ENCODE data around the gene DAAM1. TPM values are rescaled to one million over a fixed set of nuclear protein-coding genes. Genes with fewer than 3 reads are reported as not detected.

Gene DAAM1
- total and polyA plus RNA-seq, 2 donors from 2014 or later = 5.3 to 47.8 TPM

GRCh38 chr14:59215757-59216156 is 27.3 kb downstream of the DAAM1 start:
- Histone ChIP-seq H3K4me1 (ENCODE audit: control insufficient read depth in 2 of 3, insufficient read depth in 2 of 3, low read depth in 1 of 3, low read length in 3 of 3) (peaks cover 2 to 7% (median 2%) of the 10 kb centered on the region in 3 donors), H3K4me3 (ENCODE audit: low read length in 3 of 3) (no peak overlapping the region), H3K9me3 (ENCODE audit: control insufficient read depth in 2 of 3, insufficient read depth in 1 of 3, low read length in 3 of 3) (no peaks in the 10 kb centered on the region), H3K36me3 (ENCODE audit: control insufficient read depth in 2 of 3, insufficient read depth in 3 of 3, low read length in 3 of 3) (no peaks in the 10 kb centered on the region), H3K27me3 (ENCODE audit: control insufficient read depth, insufficient read depth, low read length) (no peaks in the 10 kb centered on the region), H3K27ac (ENCODE audit: low read depth in 2 of 2, low read length in 2 of 2) (no peak overlapping the region), H3K9ac (ENCODE audit: low read length in 3 of 3) (no peak overlapping the region)
- intact Hi-C loops (cut with DNase I) = no loop called here
- TF ChIP-seq, protein P1, sequence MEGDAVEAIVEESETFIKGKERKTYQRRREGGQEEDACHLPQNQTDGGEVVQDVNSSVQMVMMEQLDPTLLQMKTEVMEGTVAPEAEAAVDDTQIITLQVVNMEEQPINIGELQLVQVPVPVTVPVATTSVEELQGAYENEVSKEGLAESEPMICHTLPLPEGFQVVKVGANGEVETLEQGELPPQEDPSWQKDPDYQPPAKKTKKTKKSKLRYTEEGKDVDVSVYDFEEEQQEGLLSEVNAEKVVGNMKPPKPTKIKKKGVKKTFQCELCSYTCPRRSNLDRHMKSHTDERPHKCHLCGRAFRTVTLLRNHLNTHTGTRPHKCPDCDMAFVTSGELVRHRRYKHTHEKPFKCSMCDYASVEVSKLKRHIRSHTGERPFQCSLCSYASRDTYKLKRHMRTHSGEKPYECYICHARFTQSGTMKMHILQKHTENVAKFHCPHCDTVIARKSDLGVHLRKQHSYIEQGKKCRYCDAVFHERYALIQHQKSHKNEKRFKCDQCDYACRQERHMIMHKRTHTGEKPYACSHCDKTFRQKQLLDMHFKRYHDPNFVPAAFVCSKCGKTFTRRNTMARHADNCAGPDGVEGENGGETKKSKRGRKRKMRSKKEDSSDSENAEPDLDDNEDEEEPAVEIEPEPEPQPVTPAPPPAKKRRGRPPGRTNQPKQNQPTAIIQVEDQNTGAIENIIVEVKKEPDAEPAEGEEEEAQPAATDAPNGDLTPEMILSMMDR (IDR thresholded peaks at IDR 0.05; ENCODE audit: borderline replicate concordance, extremely low read depth, insufficient read depth) = no peak
- FAIRE-seq = no peak
- DNase-seq = no peak

GRCh38 chr14:59217011-59217410 is 28.5 kb downstream of the DAAM1 start:
- intact Hi-C loops (cut with DNase I) = no loop called here
- TF ChIP-seq, protein P1 (IDR thresholded peaks at IDR 0.05; ENCODE audit: borderline replicate concordance, extremely low read depth, insufficient read depth) = no peak
- no peaks in the 10 kb centered on the region for H3K9me3 ChIP-seq (ENCODE audit: control insufficient read depth in 2 of 3, insufficient read depth in 1 of 3, low read length in 3 of 3)
- H3K27ac ChIP-seq (ENCODE audit: low read depth in 2 of 2, low read length in 2 of 2) = no peak overlapping the region
- DNase-seq (no peak), FAIRE-seq (no peak)
- no peaks in the 10 kb centered on the region for H3K36me3 ChIP-seq (ENCODE audit: control insufficient read depth in 2 of 3, insufficient read depth in 3 of 3, low read length in 3 of 3)
- H3K9ac ChIP-seq (ENCODE audit: low read length in 3 of 3) = no peak overlapping the region
- H3K27me3 ChIP-seq (ENCODE audit: control insufficient read depth, insufficient read depth, low read length) = no peaks in the 10 kb centered on the region
- peaks cover 0 to 9% (median 2%) of the 10 kb centered on the region in 3 donors for H3K4me1 ChIP-seq (ENCODE audit: control insufficient read depth in 2 of 3, insufficient read depth in 2 of 3, low read depth in 1 of 3, low read length in 3 of 3)
- no peak overlapping the region for H3K4me3 ChIP-seq (ENCODE audit: low read length in 3 of 3)

GRCh38 chr14:59221568-59221967 is 33.1 kb downstream of the DAAM1 start:
- Histone ChIP-seq H3K4me1 (ENCODE audit: control insufficient read depth in 2 of 3, insufficient read depth in 2 of 3, low read depth in 1 of 3, low read length in 3 of 3) (peaks cover 0 to 2% (median 0%) of the 10 kb centered on the region in 3 donors), H3K36me3 (ENCODE audit: control insufficient read depth in 2 of 3, insufficient read depth in 3 of 3, low read length in 3 of 3) (no peaks in the 10 kb centered on the region), H3K27me3 (ENCODE audit: control insufficient read depth, insufficient read depth, low read length) (no peaks in the 10 kb centered on the region), H3K9ac (ENCODE audit: low read length in 3 of 3) (no peak overlapping the region), H3K9me3 (ENCODE audit: control insufficient read depth in 2 of 3, insufficient read depth in 1 of 3, low read length in 3 of 3) (no peaks in the 10 kb centered on the region), H3K27ac (ENCODE audit: low read depth in 2 of 2, low read length in 2 of 2) (no peak overlapping the region), H3K4me3 (ENCODE audit: low read length in 3 of 3) (no peak overlapping the region)
- TF ChIP-seq, protein P1 (IDR thresholded peaks at IDR 0.05; ENCODE audit: borderline replicate concordance, extremely low read depth, insufficient read depth) = no peak
- intact Hi-C loops (cut with DNase I) = no loop called here
- FAIRE-seq (no peak), DNase-seq (no peak)

- TF ChIP-seq, protein P1 (IDR thresholded peaks at IDR 0.05; ENCODE audit: borderline replicate concordance, extremely low read depth, insufficient read depth) = no peak
- intact Hi-C loops (cut with DNase I) = no loop called here
- Histone ChIP-seq H3K4me1 (ENCODE audit: control insufficient read depth in 2 of 3, insufficient read depth in 2 of 3, low read depth in 1 of 3, low read length in 3 of 3) (peaks cover 0 to 2% (median 0%) of the 10 kb centered on the region in 3 donors), H3K4me3 (ENCODE audit: low read length in 3 of 3) (no peak overlapping the region), H3K27me3 (ENCODE audit: control insufficient read depth, insufficient read depth, low read length) (no peaks in the 10 kb centered on the region), H3K36me3 (ENCODE audit: control insufficient read depth in 2 of 3, insufficient read depth in 3 of 3, low read length in 3 of 3) (no peaks in the 10 kb centered on the region), H3K9ac (ENCODE audit: low read length in 3 of 3) (no peak overlapping the region), H3K9me3 (ENCODE audit: control insufficient read depth in 2 of 3, insufficient read depth in 1 of 3, low read length in 3 of 3) (no peaks in the 10 kb centered on the region), H3K27ac (ENCODE audit: low read depth in 2 of 2, low read length in 2 of 2) (no peak overlapping the region)
- DNase-seq (no peak), FAIRE-seq (no peak)
Measured at GRCh38 chr14:59224341-59224740, 35.9 kb downstream of the DAAM1 start.
